Neural cell (in vitro differentiated cells): ENCODE data around the gene METTL15. TPM values are rescaled to one million over a fixed set of nuclear protein-coding genes. Genes with fewer than 3 reads are reported as not detected.

Experiments
- H2AFZ ChIP-seq: fragments of 200-600, 300-800 bp; sonication (generic), shearing (Covaris generic); 2 replicates; pipeline ENCODE4 v1.6.0; 2014; ENCODE audit warnings: low read depth, mild to moderate bottlenecking, antibody characterized with exemption, low read length, moderate library complexity
- H3F3A ChIP-seq: fragments of 200-600 bp; shearing (Covaris generic); 2 replicates; pipeline ENCODE4 v1.6.1; 2016; ENCODE audit warnings: mild to moderate bottlenecking, moderate library complexity, mixed read lengths, antibody characterized with exemption, low read length; ENCODE audit not compliant: insufficient read depth, poor library complexity, severe bottlenecking
- H3K27ac ChIP-seq: fragments of 200-600, 300-800 bp; sonication (generic), shearing (Covaris generic); 2 replicates; pipeline ENCODE4 v1.5.1; 2014; ENCODE audit warnings: mild to moderate bottlenecking, low read length, moderate library complexity
- H3K27me3 ChIP-seq: fragments of 300-800, 200-600 bp; sonication (generic), shearing (Covaris generic); 2 replicates; pipeline ENCODE4 v1.6.0; 2014; ENCODE audit warnings: mild to moderate bottlenecking, low read depth, low read length, moderate library complexity; ENCODE audit not compliant: insufficient read depth
- H3K36me3 ChIP-seq: fragments of 300-800, 200-600 bp; sonication (generic), shearing (Covaris generic); 2 replicates; pipeline ENCODE4 v1.5.1; 2014; ENCODE audit warnings: mild to moderate bottlenecking, antibody characterized with exemption, low read length, moderate library complexity; ENCODE audit not compliant: insufficient read depth
- H3K4me2 ChIP-seq: fragments of 300-800, 200-600 bp; sonication (generic), shearing (Covaris generic); 2 replicates; pipeline ENCODE4 v1.6.0; 2014; ENCODE audit warnings: mild to moderate bottlenecking, low read length
- H3K4me3 ChIP-seq: fragments of 300-800, 200-600 bp; sonication (generic), shearing (Covaris generic); 2 replicates; pipeline ENCODE4 v1.5.1; 2014; ENCODE audit warnings: mild to moderate bottlenecking, low read length, moderate library complexity
- H3K79me2 ChIP-seq: fragments of 200-600 bp; shearing (Covaris generic); replicated peaks from 2 replicates; pipeline ENCODE4 v1.6.0; 2014; ENCODE audit warnings: mild to moderate bottlenecking, low read length, moderate library complexity; ENCODE audit not compliant: insufficient read depth
- H3K9ac ChIP-seq: fragments of 300-800, 200-600 bp; sonication (generic), shearing (Covaris generic); 2 replicates; pipeline ENCODE4 v1.6.1; 2016; ENCODE audit warnings: mild to moderate bottlenecking, low read length, mixed read lengths
- H3K9me2 ChIP-seq: fragments of 200-600 bp; shearing (Covaris generic); 2 replicates; pipeline ENCODE4 v1.6.1; 2016; ENCODE audit warnings: mild to moderate bottlenecking, low read length, mixed read lengths; ENCODE audit not compliant: insufficient read depth
- H3K9me3 ChIP-seq: fragments of 200-600, 300-800 bp; sonication (generic), shearing (Covaris generic); 2 replicates; pipeline ENCODE4 v1.6.1; 2016; ENCODE audit warnings: mild to moderate bottlenecking, mixed run types, low read length, moderate library complexity, mixed read lengths
- H4K20me1 ChIP-seq: fragments of 200-600 bp; shearing (Covaris generic); 2 replicates; pipeline ENCODE4 v1.6.1; 2016; ENCODE audit warnings: mild to moderate bottlenecking, mixed run types; ENCODE audit not compliant: insufficient read depth
- EP300 ChIP-seq: fragments of 450-650 bp; conservative IDR thresholded peaks from 2 replicates; pipeline ENCODE4 v1.6.1; 2014; ENCODE audit warnings: antibody characterized with exemption, mild to moderate bottlenecking, moderate library complexity; ENCODE audit not compliant: poor library complexity, severe bottlenecking
- EZH2 ChIP-seq: fragments of 200-600, 300-800 bp; shearing (Covaris generic), sonication (generic); IDR thresholded peaks from 2 replicates; pipeline ENCODE4 v1.6.1; 2014; ENCODE audit warnings: antibody characterized with exemption, low read length, borderline replicate concordance, mild to moderate bottlenecking; ENCODE audit not compliant: insufficient read depth, poor library complexity, severe bottlenecking
- MXI1 ChIP-seq: fragments of 450-650 bp; conservative IDR thresholded peaks from 2 replicates; pipeline ENCODE4 v1.6.1; 2014; ENCODE audit warnings: antibody characterized with exemption, mild to moderate bottlenecking; ENCODE audit not compliant: poor library complexity, severe bottlenecking
- POLR2AphosphoS5 ChIP-seq: IDR thresholded peaks from 2 replicates; pipeline ENCODE4 v1.6.1; 2012
- RAD21 ChIP-seq: fragments of 450-650 bp; conservative IDR thresholded peaks from 2 replicates; pipeline ENCODE4 v1.6.1; 2014; ENCODE audit warnings: antibody characterized with exemption, mild to moderate bottlenecking, moderate library complexity
- SMC3 ChIP-seq: fragments of 450-650 bp; conservative IDR thresholded peaks from 2 replicates; pipeline ENCODE4 v1.6.1; 2014; ENCODE audit warnings: antibody characterized with exemption, mild to moderate bottlenecking, moderate library complexity; ENCODE audit not compliant: poor library complexity
- TAF1 ChIP-seq: IDR thresholded peaks from 2 replicates; pipeline ENCODE4 v1.6.1; 2012; ENCODE audit warnings: low read depth
- polyA plus RNA-seq: library from polyadenylated mRNA; depleted of rRNA; stranded (reverse); fragments of >200 nt; gene quantifications from 2 replicates; pipeline ENCODE4 v1.2.3, GENCODE V29; 2014
- TF ChIP-seq, protein P1 (sequence below): IDR thresholded peaks from 2 replicates; pipeline ENCODE4 v1.6.1; 2012; ENCODE audit warnings: borderline replicate concordance
- TF ChIP-seq, protein P2 (sequence below): fragments of 450-650 bp; IDR thresholded peaks from 2 replicates; pipeline ENCODE4 v1.5.1; 2014; ENCODE audit warnings: antibody characterized with exemption, mild to moderate bottlenecking, moderate library complexity; ENCODE audit not compliant: poor library complexity, severe bottlenecking

Gene METTL15
- polyA plus RNA-seq, 1 donor from 2014 or later, result 6.6 TPM

DNA sequence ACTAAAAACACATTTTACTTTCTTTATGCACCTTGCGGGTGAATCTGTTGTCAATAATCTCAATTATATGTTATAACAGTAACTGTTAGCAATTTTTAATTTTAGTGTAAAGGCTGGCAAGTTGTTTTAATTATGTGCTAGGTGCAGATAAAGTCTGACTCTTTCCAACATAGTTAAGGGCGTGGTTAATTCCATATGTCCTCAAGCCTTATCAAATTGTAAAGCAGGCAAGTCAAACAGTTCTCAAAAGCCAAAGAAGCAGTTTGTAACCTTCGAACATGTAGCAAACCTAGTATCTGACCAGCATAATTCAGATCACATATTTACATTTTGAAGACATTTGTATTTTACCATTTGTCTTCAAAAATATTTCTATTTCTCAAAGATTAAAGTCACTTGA, 29.2 kb downstream of the METTL15 start:
- H3K4me2 ChIP-seq, result no peak overlapping the region
- no peaks in the 10 kb centered on the region for H3K36me3 ChIP-seq
- no peaks in the 10 kb centered on the region for H3K79me2 ChIP-seq
- no peaks in the 10 kb centered on the region for H3K9me2 ChIP-seq
- H3K4me3 ChIP-seq, result no peak overlapping the region
- no peaks in the 10 kb centered on the region for H3F3A ChIP-seq
- H3K27me3 ChIP-seq, result no peaks in the 10 kb centered on the region
- H4K20me1 ChIP-seq, result no peaks in the 10 kb centered on the region
- H3K9me3 ChIP-seq, result peaks cover 14% of the 10 kb centered on the region
- H2AFZ ChIP-seq, result no peak overlapping the region
- H3K9ac ChIP-seq, result no peak overlapping the region
- TF ChIP-seq TAF1, result no peak
- TF ChIP-seq RAD21, result no peak
- TF ChIP-seq POLR2AphosphoS5, result no peak
- TF ChIP-seq, protein P1, sequence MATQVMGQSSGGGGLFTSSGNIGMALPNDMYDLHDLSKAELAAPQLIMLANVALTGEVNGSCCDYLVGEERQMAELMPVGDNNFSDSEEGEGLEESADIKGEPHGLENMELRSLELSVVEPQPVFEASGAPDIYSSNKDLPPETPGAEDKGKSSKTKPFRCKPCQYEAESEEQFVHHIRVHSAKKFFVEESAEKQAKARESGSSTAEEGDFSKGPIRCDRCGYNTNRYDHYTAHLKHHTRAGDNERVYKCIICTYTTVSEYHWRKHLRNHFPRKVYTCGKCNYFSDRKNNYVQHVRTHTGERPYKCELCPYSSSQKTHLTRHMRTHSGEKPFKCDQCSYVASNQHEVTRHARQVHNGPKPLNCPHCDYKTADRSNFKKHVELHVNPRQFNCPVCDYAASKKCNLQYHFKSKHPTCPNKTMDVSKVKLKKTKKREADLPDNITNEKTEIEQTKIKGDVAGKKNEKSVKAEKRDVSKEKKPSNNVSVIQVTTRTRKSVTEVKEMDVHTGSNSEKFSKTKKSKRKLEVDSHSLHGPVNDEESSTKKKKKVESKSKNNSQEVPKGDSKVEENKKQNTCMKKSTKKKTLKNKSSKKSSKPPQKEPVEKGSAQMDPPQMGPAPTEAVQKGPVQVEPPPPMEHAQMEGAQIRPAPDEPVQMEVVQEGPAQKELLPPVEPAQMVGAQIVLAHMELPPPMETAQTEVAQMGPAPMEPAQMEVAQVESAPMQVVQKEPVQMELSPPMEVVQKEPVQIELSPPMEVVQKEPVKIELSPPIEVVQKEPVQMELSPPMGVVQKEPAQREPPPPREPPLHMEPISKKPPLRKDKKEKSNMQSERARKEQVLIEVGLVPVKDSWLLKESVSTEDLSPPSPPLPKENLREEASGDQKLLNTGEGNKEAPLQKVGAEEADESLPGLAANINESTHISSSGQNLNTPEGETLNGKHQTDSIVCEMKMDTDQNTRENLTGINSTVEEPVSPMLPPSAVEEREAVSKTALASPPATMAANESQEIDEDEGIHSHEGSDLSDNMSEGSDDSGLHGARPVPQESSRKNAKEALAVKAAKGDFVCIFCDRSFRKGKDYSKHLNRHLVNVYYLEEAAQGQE, result no peak
- TF ChIP-seq EP300, result no peak
- no peak for TF ChIP-seq SMC3
- TF ChIP-seq, protein P2, sequence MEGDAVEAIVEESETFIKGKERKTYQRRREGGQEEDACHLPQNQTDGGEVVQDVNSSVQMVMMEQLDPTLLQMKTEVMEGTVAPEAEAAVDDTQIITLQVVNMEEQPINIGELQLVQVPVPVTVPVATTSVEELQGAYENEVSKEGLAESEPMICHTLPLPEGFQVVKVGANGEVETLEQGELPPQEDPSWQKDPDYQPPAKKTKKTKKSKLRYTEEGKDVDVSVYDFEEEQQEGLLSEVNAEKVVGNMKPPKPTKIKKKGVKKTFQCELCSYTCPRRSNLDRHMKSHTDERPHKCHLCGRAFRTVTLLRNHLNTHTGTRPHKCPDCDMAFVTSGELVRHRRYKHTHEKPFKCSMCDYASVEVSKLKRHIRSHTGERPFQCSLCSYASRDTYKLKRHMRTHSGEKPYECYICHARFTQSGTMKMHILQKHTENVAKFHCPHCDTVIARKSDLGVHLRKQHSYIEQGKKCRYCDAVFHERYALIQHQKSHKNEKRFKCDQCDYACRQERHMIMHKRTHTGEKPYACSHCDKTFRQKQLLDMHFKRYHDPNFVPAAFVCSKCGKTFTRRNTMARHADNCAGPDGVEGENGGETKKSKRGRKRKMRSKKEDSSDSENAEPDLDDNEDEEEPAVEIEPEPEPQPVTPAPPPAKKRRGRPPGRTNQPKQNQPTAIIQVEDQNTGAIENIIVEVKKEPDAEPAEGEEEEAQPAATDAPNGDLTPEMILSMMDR, result no peak
- TF ChIP-seq EZH2, result no peak
- TF ChIP-seq MXI1, result no peak
- H3K27ac ChIP-seq, result no peak overlapping the region

DNA sequence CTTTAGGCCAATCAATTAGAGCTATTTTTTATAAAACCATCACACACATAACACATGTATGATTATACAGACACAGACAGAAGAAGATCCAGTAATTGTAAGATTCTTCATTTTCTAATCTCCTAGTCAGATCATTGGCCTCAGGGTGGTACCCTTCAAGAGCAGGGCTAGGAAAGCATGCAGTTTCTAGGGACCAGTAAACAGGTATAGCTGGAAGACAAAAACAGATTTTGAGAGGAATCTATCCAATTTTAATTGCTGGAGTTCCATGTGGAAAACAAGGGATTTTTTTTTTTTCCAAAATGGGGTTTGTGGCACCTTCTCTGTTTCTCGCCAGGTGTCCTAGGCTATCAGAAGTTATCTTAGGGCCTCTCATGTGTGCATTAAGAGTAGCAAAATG, 29.6 kb downstream of the METTL15 start:
- peaks cover 14% of the 10 kb centered on the region for H3K9me3 ChIP-seq

More for the DNA sequence above, 29.6 kb downstream of the METTL15 start:
- Histone ChIP-seq H3K9me2 (no peaks in the 10 kb centered on the region), H3K9ac (no peak overlapping the region), H3K79me2 (no peaks in the 10 kb centered on the region), H3K27ac (no peak overlapping the region), H3K36me3 (no peaks in the 10 kb centered on the region), H3K4me2 (no peak overlapping the region), H3K4me3 (no peak overlapping the region), H2AFZ (no peak overlapping the region), H3K27me3 (no peaks in the 10 kb centered on the region), H4K20me1 (no peaks in the 10 kb centered on the region), H3F3A (no peaks in the 10 kb centered on the region)
- TF ChIP-seq MXI1 (no peak), EP300 (no peak), POLR2AphosphoS5 (no peak), TAF1 (no peak), RAD21 (no peak)
- TF ChIP-seq, protein P1, result no peak
- TF ChIP-seq, protein P2, result no peak
